HG03354 (cell line): ENCODE data around the gene IGFLR1.

ENCODE experiments used
- ATAC-seq: cut with Tn5 transposase; IDR thresholded peaks from one replicate; pipeline ENCODE4 v1.9.1; 2021; ENCODE audit warnings: mild to moderate bottlenecking; ENCODE audit not compliant: unreplicated experiment, poor library complexity, severe bottlenecking

Gene IGFLR1

GRCh38 chr19:35743640-35744429 is 1.6 kb upstream of the IGFLR1 start:
- ATAC-seq: no peak

DNA sequence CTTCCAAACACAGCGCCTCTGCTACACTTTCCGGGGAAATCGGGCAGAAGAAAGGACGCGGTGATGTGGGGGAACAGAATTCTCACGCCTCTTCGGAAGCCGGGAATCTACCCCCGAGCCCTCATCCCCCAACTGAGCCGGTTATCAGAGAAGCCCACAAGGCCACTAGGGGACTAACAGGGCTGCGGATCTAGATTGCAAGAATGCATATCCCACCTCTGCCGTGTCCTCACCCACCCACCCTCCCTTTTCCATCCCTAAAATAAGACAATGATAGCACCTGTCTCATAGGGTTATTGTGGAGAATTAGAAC is 1.1 kb downstream of the IGFLR1 start:
- no peak for ATAC-seq

DNA sequence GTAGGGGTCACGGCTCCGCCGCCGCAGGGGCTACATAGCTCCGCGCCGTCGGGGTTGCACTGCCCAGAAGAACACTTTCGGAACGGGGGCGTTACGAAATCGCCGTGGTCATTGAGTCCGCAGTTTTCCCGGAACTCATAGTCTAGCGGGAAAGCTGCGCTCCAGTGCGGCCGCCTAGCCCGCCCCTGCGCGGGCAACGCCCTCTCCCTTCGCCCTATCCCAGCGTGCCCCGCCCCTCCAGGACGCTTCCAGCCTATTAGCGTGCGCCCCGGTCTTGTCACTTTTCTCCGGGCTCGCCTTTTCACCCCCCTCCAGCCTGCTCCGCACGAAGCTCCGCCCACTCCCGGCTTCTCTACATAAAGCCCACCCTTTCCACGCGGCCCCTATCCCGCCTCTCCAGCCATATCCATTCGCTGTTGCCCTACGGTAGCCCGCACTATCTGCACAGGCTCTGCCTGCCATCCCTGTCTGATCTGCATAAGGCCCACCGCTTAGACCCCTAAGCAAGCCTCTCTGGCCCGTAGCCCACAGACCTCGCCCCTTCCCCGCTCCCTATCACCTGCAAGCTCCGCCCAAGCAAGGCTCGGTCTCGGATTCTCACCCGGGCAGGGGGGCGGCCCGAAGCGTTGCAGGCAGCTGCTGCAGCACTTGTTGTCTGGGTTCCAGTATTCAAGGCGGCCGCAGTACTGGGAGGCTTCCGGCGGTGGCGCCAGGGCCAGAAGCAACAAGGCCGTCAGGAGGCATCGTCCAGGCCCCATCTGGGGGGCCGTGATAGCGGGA is 1.6 kb downstream of the IGFLR1 start:
- ATAC-seq: peak; percentile 67

DNA sequence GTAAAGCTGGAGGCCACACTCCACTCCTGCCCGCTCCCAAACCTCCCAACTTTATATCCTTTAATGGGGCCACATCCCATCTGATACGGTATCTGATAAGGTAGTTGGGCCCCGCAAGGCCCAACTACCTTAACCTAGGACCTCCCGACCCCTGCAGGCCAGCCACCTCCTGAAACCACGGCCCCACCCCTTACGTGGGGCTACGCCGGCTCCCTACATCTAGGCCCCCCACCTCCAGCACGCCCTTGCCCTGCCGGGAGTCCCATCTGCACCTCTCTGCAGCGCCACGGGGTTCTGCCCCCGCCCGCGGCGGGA is 2.2 kb downstream of the IGFLR1 start:
- ATAC-seq: peak; percentile 24

DNA sequence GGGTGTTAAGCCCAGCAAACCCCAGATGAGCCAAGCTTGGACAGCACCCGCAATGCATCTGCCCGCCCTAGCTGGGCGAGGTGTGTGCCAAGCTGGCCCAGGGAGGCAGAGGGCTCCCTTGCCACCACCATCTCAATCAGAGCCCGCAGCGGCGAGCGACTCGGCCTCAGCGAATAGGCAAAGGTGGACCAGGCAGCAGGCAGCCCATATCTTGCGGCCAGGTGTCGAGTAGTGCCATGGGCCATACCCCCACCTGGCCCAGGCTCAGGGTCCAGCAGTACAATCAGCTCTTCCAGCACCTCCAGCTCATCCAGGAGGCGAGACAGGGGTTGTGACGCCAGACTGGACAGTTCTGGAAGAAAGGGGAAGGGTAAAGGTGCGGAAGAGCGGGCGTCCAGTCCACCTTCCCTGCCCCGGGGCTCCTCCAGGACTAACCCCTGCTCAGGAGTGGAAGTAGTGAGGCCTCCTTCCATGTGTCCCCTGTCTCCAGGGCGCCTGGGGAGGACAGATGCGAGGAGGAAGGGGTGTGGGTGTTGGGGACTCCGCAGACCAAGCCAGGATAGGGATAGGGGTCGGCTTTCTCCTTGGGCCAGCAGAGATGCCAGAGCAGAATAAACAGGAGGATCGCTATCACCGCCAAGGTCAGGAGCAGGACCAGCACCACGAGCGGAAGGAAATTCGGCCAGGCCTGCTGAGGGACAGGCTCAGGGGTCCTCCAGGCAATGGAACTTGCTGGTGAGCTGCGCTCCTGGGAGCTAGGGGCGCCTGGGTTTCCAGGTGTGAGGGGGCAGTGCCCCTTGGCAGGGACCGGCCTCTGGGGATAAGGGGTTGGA is 2.8 kb downstream of the IGFLR1 start:
- ATAC-seq: no peak

DNA sequence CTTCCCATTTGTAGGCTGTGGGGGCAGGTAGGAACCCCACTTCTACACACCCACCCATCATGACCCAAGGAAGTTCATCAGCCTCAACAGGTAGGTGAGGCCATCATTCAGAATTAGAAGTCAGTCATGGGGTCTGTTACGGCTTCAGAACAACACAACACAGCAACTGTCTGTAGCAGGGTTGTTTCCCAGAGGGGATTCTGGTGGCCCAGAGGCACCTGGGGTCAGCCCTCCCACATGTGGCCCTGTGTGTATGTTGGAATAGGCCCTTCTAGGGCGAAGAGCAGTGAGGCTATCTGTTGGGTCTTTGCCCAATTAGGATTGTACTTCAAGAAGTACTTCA is 3.4 kb downstream of the IGFLR1 start:
- ATAC-seq: no peak

- no peak for ATAC-seq
Observed at GRCh38 chr19:35738021-35738886, 4.0 kb downstream of the IGFLR1 start.

GRCh38 chr19:35736913-35737886 is 5.1 kb downstream of the IGFLR1 start:
- no peak for ATAC-seq

- ATAC-seq: no peak
Observed at GRCh38 chr19:35734889-35735288, 7.4 kb downstream of the IGFLR1 start.

GRCh38 chr19:35734273-35734672 is 8.0 kb downstream of the IGFLR1 start:
- ATAC-seq: no peak

- no peak for ATAC-seq
Observed at GRCh38 chr19:35733180-35734125, 8.8 kb downstream of the IGFLR1 start.

GRCh38 chr19:35732540-35733179 is 9.6 kb downstream of the IGFLR1 start:
- ATAC-seq: no peak

- ATAC-seq: no peak
Observed at GRCh38 chr19:35731779-35732405, 10.4 kb downstream of the IGFLR1 start.

- no peak for ATAC-seq
Observed at GRCh38 chr19:35731353-35731752, 10.9 kb downstream of the IGFLR1 start.

DNA sequence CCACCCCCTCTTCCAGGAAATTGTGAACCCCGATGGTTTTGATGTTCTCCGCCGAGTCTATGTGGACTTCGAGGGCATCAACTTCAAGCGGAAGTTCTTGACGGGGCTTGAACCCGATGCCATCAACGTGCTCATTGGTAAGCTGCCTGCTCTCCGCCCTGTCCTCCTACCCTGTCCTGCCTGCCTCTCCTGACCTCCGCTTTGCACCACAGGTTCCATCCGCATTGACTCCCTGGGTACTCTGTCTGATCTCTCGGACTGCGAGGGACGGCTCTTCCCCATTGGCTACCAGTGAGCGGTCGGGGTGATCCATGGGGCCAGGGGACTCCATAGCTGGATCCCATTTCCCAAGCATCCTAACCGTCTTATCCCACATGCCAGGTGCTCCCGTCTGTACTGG is 11.9 kb downstream of the IGFLR1 start:
- ATAC-seq: no peak

- no peak for ATAC-seq
Observed at GRCh38 chr19:35729763-35730162, 12.5 kb downstream of the IGFLR1 start.

GRCh38 chr19:35729021-35729420 is 13.2 kb downstream of the IGFLR1 start:
- ATAC-seq: no peak
